Aorta (tissue), 5 donors: ENCODE results near the gene RING1. TPM values are rescaled to one million over a fixed set of nuclear protein-coding genes. Genes with fewer than 3 reads are reported as not detected.

Source experiments
- ATAC-seq: fragments of 200-7000 bp; cut with Tn5 transposase; one replicate; pipeline ENCODE4 v1.9.1; 2022; ENCODE audit warnings: moderate library complexity; ENCODE audit not compliant: low FRiP score
- DNase-seq, 2 donors: peaks; one replicate each; pipeline ENCODE4 v3.0.0-alpha.2; 2020
- H3K27ac ChIP-seq, 2 donors: one replicate each; pipeline ENCODE4 v1.5.1; 2013; ENCODE audit warnings: low read length in 2 of 2, mild to moderate bottlenecking in 2 of 2, moderate library complexity in 2 of 2, control low read depth in 1 of 2, inconsistent platforms in 1 of 2, low read depth in 1 of 2
- H3K27me3 ChIP-seq, 2 donors: one replicate each; pipeline ENCODE4 v1.6.1; 2013; ENCODE audit warnings: control low read depth in 1 of 2, low read length in 1 of 2, mild to moderate bottlenecking in 1 of 2, moderate library complexity in 1 of 2; ENCODE audit not compliant: insufficient read depth in 2 of 2, control insufficient read depth in 1 of 2
- H3K36me3 ChIP-seq, 2 donors: one replicate each; pipeline ENCODE4 v1.6.1; 2013; ENCODE audit warnings: control low read depth in 1 of 2, low read length in 1 of 2, mild to moderate bottlenecking in 1 of 2; ENCODE audit not compliant: insufficient read depth in 2 of 2, control insufficient read depth in 1 of 2
- H3K4me1 ChIP-seq, 2 donors: one replicate each; pipeline ENCODE4 v1.6.1; 2013; ENCODE audit warnings: low read length in 2 of 2, control low read depth in 1 of 2, mild to moderate bottlenecking in 1 of 2, moderate library complexity in 1 of 2; ENCODE audit not compliant: insufficient read depth in 2 of 2, control insufficient read depth in 1 of 2
- H3K4me3 ChIP-seq, 2 donors: one replicate each; pipeline ENCODE4 v1.5.1; 2013; ENCODE audit warnings: low read length in 2 of 2, control low read depth in 1 of 2, mild to moderate bottlenecking in 1 of 2
- H3K9me3 ChIP-seq: one replicate; pipeline ENCODE4 v1.6.1; 2013; ENCODE audit warnings: mild to moderate bottlenecking, low read length; ENCODE audit not compliant: control insufficient read depth
- WGBS, 2 donors: extraction: QIAGEN DNeasy Blood & Tissue Kit; methylation state at CpG; one replicate each; pipeline ENCODE4 v1.1.7; 2013; 5-methylcytosine and 5-hydroxymethylcytosine counted together
- intact Hi-C, 2 donors: fragments of 100-400 bp; cut with DNase I; formaldehyde crosslinking; loops; one replicate each; pipeline versions ENCODE4 v1.14.2 to v1.15.0; 2022
- microRNA-seq, 2 donors: library from miRNA; unstranded; fragments of <30 nt; microRNA quantifications; one replicate each; pipeline ENCODE4 v1.2.0, GENCODE V29; 2020
- polyA plus RNA-seq, 2 donors: library from polyadenylated mRNA; stranded (reverse); fragments of 200-250 nt; gene quantifications; one replicate each; pipeline ENCODE4 v1.2.3, GENCODE V29; 2013
- total RNA-seq, 2 donors: library from RNA; stranded (reverse); fragmentation: NEBNext Ultra II Directional; extraction: Animal tissue kit (Norgen Biotek cat#: 25700); gene quantifications; one replicate each; pipeline ENCODE4 v1.2.1, GENCODE V29; 2021
- donor health status: healthy with polysubstance abuse.
- donor health status: Bipolar disorder and iron deficiency.
- donor health status: DM: no; HTN: no; CAD: no.
- donor health status: DM: no; HTN: no; CAD: no.
- donor health status: DM: yes; HTN: yes; CAD: no.

Gene RING1
- total and polyA plus RNA-seq, 4 donors = 26.4 to 64.0 (median 36.1) TPM

GRCh38 chr6:33252759-33253158 is 44.5 kb downstream of the RING1 start:
- ATAC-seq (no peak), DNase-seq (no peak)
- Histone ChIP-seq H3K4me3 (no peak overlapping the region), H3K36me3 (no peaks in the 10 kb centered on the region), H3K27me3 (no peaks in the 10 kb centered on the region), H3K4me1 (no peaks in the 10 kb centered on the region), H3K9me3 (no peaks in the 10 kb centered on the region), H3K27ac (no peak overlapping the region)
- intact Hi-C loops = no loop called here

GRCh38 chr6:33254591-33254990 is 46.3 kb downstream of the RING1 start:
- ATAC-seq (no peak), DNase-seq (no peak)
- intact Hi-C loops = no loop called here
- H3K9me3 ChIP-seq = no peaks in the 10 kb centered on the region
- no peak overlapping the region for H3K27ac ChIP-seq
- H3K4me1 ChIP-seq = no peaks in the 10 kb centered on the region
- 89 to 90% methylated on average over 4 of the region's 4 CpGs for WGBS, 2 donors
- H3K4me3 ChIP-seq = no peak overlapping the region
- H3K27me3 ChIP-seq = no peaks in the 10 kb centered on the region
- no peaks in the 10 kb centered on the region for H3K36me3 ChIP-seq

GRCh38 chr6:33259032-33259431 is 50.7 kb downstream of the RING1 start:
- H3K4me1 ChIP-seq = no peaks in the 10 kb centered on the region
- WGBS, 2 donors = 86% methylated on average over 5 of the region's 5 CpGs
- no peak overlapping the region for H3K27ac ChIP-seq
- H3K27me3 ChIP-seq = no peaks in the 10 kb centered on the region
- no peaks in the 10 kb centered on the region for H3K9me3 ChIP-seq
- intact Hi-C loops = no loop called here
- no peak overlapping the region for H3K4me3 ChIP-seq
- H3K36me3 ChIP-seq = no peaks in the 10 kb centered on the region
- no peak for ATAC-seq
- DNase-seq = no peak

Small RNAs within 50 kb of the gene (microRNA-seq; reads per million reads assigned to microRNA genes)
- 3.0 to 4.8 reads per million in 2 donors for gene MIR219A1

Other genes with a start within 250 kb of the RING1 start
- gene BRD2, start 239.9 kb upstream of the RING1 start, total RNA-seq = 100 to 1,000 TPM; 166 to 181 TPM
- gene BRD2, start 239.9 kb upstream of the RING1 start, polyA plus RNA-seq = 100 to 1,000 TPM in 1 of 2 donors, 10 to 100 TPM in 1; 71.0 to 145 TPM
- gene HLA-DOA, start 198.9 kb upstream of the RING1 start, total RNA-seq = 10 to 100 TPM; 10.4 to 16.7 TPM
- 1 to 10 TPM in 1 of 2 donors, under 1 TPM in 1; 0.28 to 2.8 TPM for gene HLA-DOA, start 198.9 kb upstream of the RING1 start, polyA plus RNA-seq
- gene HLA-DPA1, start 134.9 kb upstream of the RING1 start, total RNA-seq = 100 to 1,000 TPM; 122 to 203 TPM
- 10 to 100 TPM; 18.6 to 74.9 TPM for gene HLA-DPA1, start 134.9 kb upstream of the RING1 start, polyA plus RNA-seq
- 100 to 1,000 TPM in 1 of 2 donors, 10 to 100 TPM in 1; 98.9 to 215 TPM for gene HLA-DPB1, start 132.5 kb upstream of the RING1 start, total RNA-seq
- gene HLA-DPB1, start 132.5 kb upstream of the RING1 start, polyA plus RNA-seq = 100 to 1,000 TPM in 1 of 2 donors, 10 to 100 TPM in 1; 45.4 to 113 TPM
- 1 to 10 TPM; 1.6 to 1.7 TPM for gene COL11A2, start 16.0 kb upstream of the RING1 start, total RNA-seq
- 1 to 10 TPM in 1 of 2 donors, under 1 TPM in 1; 0.13 to 3.6 TPM for gene COL11A2, start 16.0 kb upstream of the RING1 start, polyA plus RNA-seq
- 10 to 100 TPM; 51.6 to 55.4 TPM for gene RXRB, start 7.8 kb upstream of the RING1 start, total RNA-seq
- 100 to 1,000 TPM in 1 of 2 donors, 10 to 100 TPM in 1; 14.1 to 120 TPM for gene RXRB, start 7.8 kb upstream of the RING1 start, polyA plus RNA-seq
- 10 to 100 TPM; 86.9 to 90.3 TPM for gene SLC39A7, start 7.6 kb upstream of the RING1 start, total RNA-seq
- 100 to 1,000 TPM in 1 of 2 donors, 10 to 100 TPM in 1; 59.7 to 102 TPM for gene SLC39A7, start 7.6 kb upstream of the RING1 start, polyA plus RNA-seq
- 1 to 10 TPM; 2.7 to 4.4 TPM for gene HSD17B8, start 3.8 kb upstream of the RING1 start, total RNA-seq
- 1 to 10 TPM; 4.4 to 8.8 TPM for gene HSD17B8, start 3.8 kb upstream of the RING1 start, polyA plus RNA-seq
- gene VPS52, start 63.4 kb downstream of the RING1 start, total RNA-seq = 10 to 100 TPM; 32.1 to 51.4 TPM
- gene VPS52, start 63.4 kb downstream of the RING1 start, polyA plus RNA-seq = 10 to 100 TPM; 16.0 to 66.6 TPM
- gene RPS18, start 63.6 kb downstream of the RING1 start, total RNA-seq = 1,000 to 10,000 TPM; 1,497 to 1,720 TPM
- 1,000 to 10,000 TPM; 4,066 to 5,431 TPM for gene RPS18, start 63.6 kb downstream of the RING1 start, polyA plus RNA-seq
- 10 to 100 TPM; 12.7 to 14.3 TPM for gene B3GALT4, start 68.6 kb downstream of the RING1 start, total RNA-seq
- 10 to 100 TPM in 1 of 2 donors, 1 to 10 TPM in 1; 8.3 to 17.0 TPM for gene B3GALT4, start 68.6 kb downstream of the RING1 start, polyA plus RNA-seq
- gene WDR46, start 80.7 kb downstream of the RING1 start, total RNA-seq = 10 to 100 TPM; 40.6 TPM
- 100 to 1,000 TPM in 1 of 2 donors, 10 to 100 TPM in 1; 24.5 to 143 TPM for gene WDR46, start 80.7 kb downstream of the RING1 start, polyA plus RNA-seq
- gene PFDN6, start 81.1 kb downstream of the RING1 start, total RNA-seq = 10 to 100 TPM; 19.8 to 23.7 TPM
- 100 to 1,000 TPM in 1 of 2 donors, 10 to 100 TPM in 1; 71.4 to 114 TPM for gene PFDN6, start 81.1 kb downstream of the RING1 start, polyA plus RNA-seq
- 100 to 1,000 TPM in 1 of 2 donors, 10 to 100 TPM in 1; 71.5 to 107 TPM for gene RGL2, start 90.4 kb downstream of the RING1 start, total RNA-seq
- 100 to 1,000 TPM in 1 of 2 donors, 10 to 100 TPM in 1; 20.3 to 178 TPM for gene RGL2, start 90.4 kb downstream of the RING1 start, polyA plus RNA-seq
- 100 to 1,000 TPM in 1 of 2 donors, 10 to 100 TPM in 1; 73.9 to 113 TPM for gene TAPBP, start 105.6 kb downstream of the RING1 start, total RNA-seq
- 10 to 100 TPM; 12.5 to 34.7 TPM for gene TAPBP, start 105.6 kb downstream of the RING1 start, polyA plus RNA-seq
- 10 to 100 TPM; 21.3 TPM for gene ZBTB22, start 109.2 kb downstream of the RING1 start, total RNA-seq
- 10 to 100 TPM in 1 of 2 donors, 1 to 10 TPM in 1; 6.4 to 15.1 TPM for gene ZBTB22, start 109.2 kb downstream of the RING1 start, polyA plus RNA-seq
- 10 to 100 TPM; 36.6 to 40.7 TPM for gene DAXX, start 114.5 kb downstream of the RING1 start, total RNA-seq
- 10 to 100 TPM; 21.5 to 31.5 TPM for gene DAXX, start 114.5 kb downstream of the RING1 start, polyA plus RNA-seq
- 1 to 10 TPM; 1.3 to 2.0 TPM for gene KIFC1, start 183.3 kb downstream of the RING1 start, total RNA-seq
- gene KIFC1, start 183.3 kb downstream of the RING1 start, polyA plus RNA-seq = 1 to 10 TPM in 1 of 2 donors, not detected in 1; 1.5 TPM
- gene PHF1, start 202.5 kb downstream of the RING1 start, total RNA-seq = 10 to 100 TPM; 86.4 to 92.8 TPM
- gene PHF1, start 202.5 kb downstream of the RING1 start, polyA plus RNA-seq = 100 to 1,000 TPM in 1 of 2 donors, 10 to 100 TPM in 1; 49.8 to 218 TPM
- gene CUTA, start 209.6 kb downstream of the RING1 start, total RNA-seq = 100 to 1,000 TPM in 1 of 2 donors, 10 to 100 TPM in 1; 89.9 to 111 TPM
- gene CUTA, start 209.6 kb downstream of the RING1 start, polyA plus RNA-seq = 100 to 1,000 TPM; 120 to 191 TPM
- gene SYNGAP1, start 211.6 kb downstream of the RING1 start, total RNA-seq = 10 to 100 TPM; 31.7 to 39.4 TPM
- gene SYNGAP1, start 211.6 kb downstream of the RING1 start, polyA plus RNA-seq = 10 to 100 TPM in 1 of 2 donors, 1 to 10 TPM in 1; 4.4 to 16.4 TPM
- 1 to 10 TPM; 3.0 to 4.2 TPM for gene ZBTB9, start 246.1 kb downstream of the RING1 start, total RNA-seq
- 1 to 10 TPM; 1.4 to 1.5 TPM for gene ZBTB9, start 246.1 kb downstream of the RING1 start, polyA plus RNA-seq